Measurements from ENCODE around the gene EVL. TPM values are rescaled to one million over a fixed set of nuclear protein-coding genes. Genes with fewer than 3 reads are reported as not detected.

The EVL gene
- total and polyA plus RNA-seq, 10 of the 15 experiments (the other 5 are each of a cell fraction or from before 2014, with no cell fraction given) = 11.9 to 341 (median 89.8) TPM

DNA sequence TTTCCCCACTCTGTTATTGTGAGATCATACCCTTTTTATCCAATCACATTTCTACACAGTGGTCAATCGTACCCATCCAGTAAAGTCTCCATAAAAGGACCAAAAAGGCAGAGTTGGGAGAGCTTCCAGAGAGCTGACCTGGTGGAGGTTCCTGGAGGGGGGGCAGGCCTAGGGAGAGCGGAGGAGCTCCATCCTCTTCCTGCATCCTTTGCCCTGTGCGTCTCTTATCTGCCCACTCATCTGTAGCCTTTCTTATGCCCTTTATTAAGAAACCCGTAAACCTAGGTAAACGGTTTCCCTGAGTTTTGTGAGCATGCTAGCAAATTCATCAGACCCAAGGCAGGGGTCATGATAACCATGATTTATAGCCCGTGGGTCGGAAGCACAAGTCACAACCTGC lies 26.2 kb downstream of the EVL start:
- Histone ChIP-seq H3K27ac (ENCODE audit: control insufficient read depth, insufficient read depth) (no peak overlapping the region), H3K4me2 (ENCODE audit: control insufficient read depth, insufficient read depth) (no peak overlapping the region), H3K4me3 (no peak overlapping the region), H3K27me3 (replicated peaks in 1 of 2; ENCODE audit: control insufficient read depth in 2 of 2, insufficient read depth in 2 of 2, low read length in 1 of 2) (no peaks in the 10 kb centered on the region), H3K4me1 (ENCODE audit: control insufficient read depth, insufficient read depth, low read length) (no peaks in the 10 kb centered on the region), H3K9me3 (replicated peaks; ENCODE audit: control insufficient read depth, insufficient read depth, low read length) (no peaks in the 10 kb centered on the region), H3K36me3 (ENCODE audit: control insufficient read depth in 2 of 2, insufficient read depth in 2 of 2, low read length in 1 of 2) (peaks cover 13 to 39% of the 10 kb centered on the region in 2 experiments; a peak in 3 of 4 replicates), H3K9ac (ENCODE audit: control insufficient read depth, insufficient read depth, low read length) (no peak overlapping the region), H3K79me2 (ENCODE audit: control insufficient read depth, insufficient read depth, low read length) (no peaks in the 10 kb centered on the region; the same call in 1 of the 2 replicates), H2AFZ (ENCODE audit: control insufficient read depth, low read depth, low read length) (no peak overlapping the region), H4K20me1 (ENCODE audit: control insufficient read depth, insufficient read depth) (no peaks in the 10 kb centered on the region)
- TF ChIP-seq, protein P1, sequence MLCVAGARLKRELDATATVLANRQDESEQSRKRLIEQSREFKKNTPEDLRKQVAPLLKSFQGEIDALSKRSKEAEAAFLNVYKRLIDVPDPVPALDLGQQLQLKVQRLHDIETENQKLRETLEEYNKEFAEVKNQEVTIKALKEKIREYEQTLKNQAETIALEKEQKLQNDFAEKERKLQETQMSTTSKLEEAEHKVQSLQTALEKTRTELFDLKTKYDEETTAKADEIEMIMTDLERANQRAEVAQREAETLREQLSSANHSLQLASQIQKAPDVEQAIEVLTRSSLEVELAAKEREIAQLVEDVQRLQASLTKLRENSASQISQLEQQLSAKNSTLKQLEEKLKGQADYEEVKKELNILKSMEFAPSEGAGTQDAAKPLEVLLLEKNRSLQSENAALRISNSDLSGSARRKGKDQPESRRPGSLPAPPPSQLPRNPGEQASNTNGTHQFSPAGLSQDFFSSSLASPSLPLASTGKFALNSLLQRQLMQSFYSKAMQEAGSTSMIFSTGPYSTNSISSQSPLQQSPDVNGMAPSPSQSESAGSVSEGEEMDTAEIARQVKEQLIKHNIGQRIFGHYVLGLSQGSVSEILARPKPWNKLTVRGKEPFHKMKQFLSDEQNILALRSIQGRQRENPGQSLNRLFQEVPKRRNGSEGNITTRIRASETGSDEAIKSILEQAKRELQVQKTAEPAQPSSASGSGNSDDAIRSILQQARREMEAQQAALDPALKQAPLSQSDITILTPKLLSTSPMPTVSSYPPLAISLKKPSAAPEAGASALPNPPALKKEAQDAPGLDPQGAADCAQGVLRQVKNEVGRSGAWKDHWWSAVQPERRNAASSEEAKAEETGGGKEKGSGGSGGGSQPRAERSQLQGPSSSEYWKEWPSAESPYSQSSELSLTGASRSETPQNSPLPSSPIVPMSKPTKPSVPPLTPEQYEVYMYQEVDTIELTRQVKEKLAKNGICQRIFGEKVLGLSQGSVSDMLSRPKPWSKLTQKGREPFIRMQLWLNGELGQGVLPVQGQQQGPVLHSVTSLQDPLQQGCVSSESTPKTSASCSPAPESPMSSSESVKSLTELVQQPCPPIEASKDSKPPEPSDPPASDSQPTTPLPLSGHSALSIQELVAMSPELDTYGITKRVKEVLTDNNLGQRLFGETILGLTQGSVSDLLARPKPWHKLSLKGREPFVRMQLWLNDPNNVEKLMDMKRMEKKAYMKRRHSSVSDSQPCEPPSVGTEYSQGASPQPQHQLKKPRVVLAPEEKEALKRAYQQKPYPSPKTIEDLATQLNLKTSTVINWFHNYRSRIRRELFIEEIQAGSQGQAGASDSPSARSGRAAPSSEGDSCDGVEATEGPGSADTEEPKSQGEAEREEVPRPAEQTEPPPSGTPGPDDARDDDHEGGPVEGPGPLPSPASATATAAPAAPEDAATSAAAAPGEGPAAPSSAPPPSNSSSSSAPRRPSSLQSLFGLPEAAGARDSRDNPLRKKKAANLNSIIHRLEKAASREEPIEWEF (IDR thresholded peaks at IDR 0.05; ENCODE audit: insufficient replicate concordance, low read depth, low read length) = no peak
- TF ChIP-seq CEBPB (IDR thresholded peaks at IDR 0.05; ENCODE audit: borderline replicate concordance in 1 of 2, low read depth in 2 of 2, low read length in 2 of 2) (no peak), MXI1 (IDR thresholded peaks at IDR 0.05; ENCODE audit: low read depth, low read length) (no peak), EED (IDR thresholded peaks at IDR 0.05; ENCODE audit: low read depth) (no peak), ZNF274 (IDR thresholded peaks at IDR 0.05; ENCODE audit: insufficient read depth, insufficient read length) (no peak)
- TF ChIP-seq, protein P2, sequence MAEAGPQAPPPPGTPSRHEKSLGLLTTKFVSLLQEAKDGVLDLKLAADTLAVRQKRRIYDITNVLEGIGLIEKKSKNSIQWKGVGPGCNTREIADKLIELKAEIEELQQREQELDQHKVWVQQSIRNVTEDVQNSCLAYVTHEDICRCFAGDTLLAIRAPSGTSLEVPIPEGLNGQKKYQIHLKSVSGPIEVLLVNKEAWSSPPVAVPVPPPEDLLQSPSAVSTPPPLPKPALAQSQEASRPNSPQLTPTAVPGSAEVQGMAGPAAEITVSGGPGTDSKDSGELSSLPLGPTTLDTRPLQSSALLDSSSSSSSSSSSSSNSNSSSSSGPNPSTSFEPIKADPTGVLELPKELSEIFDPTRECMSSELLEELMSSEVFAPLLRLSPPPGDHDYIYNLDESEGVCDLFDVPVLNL (IDR thresholded peaks at IDR 0.05; ENCODE audit: low read depth, low read length) = no peak
- no peak for FAIRE-seq
- intact Hi-C loops (cut with micrococcal nuclease; ENCODE audit: unreplicated experiment) = no loop called here
- in situ Hi-C loops (cut with MboI) = no loop called here
- SMC1A ChIA-PET (ENCODE audit: uncharacterized antibody, unreplicated experiment) = interaction anchor here (0.9 to 1.5 kb wide), 2 partner anchors 17 kb away, joined by 4 read pairs; no protein-coding TSS in a partner anchor
- 97% methylated on average over 7 of the region's 7 CpGs for WGBS (ENCODE audit: insufficient coverage, insufficient replicate concordance, low lambda C conversion rate, missing lambda C conversion rate)
- RAD21 ChIA-PET (ENCODE audit: unreplicated experiment) = no interaction called here
- no peak for ATAC-seq
- POLR2A ChIA-PET = interaction anchor here (1.0 kb wide), 1 partner anchor 108 kb away, joined by 3 read pairs; no protein-coding TSS in a partner anchor
- BruUV-seq (replicated peaks) = no TSS peak
- CTCF ChIA-PET = interaction anchor here (1.2 to 1.4 kb wide), 2 partner anchors 19 to 22 kb away, joined by 3 to 6 read pairs; no protein-coding TSS in a partner anchor
- DNase-seq (ENCODE audit: low read depth, low spot score) = no peak

Data from GM12878 (cell line).